Endothelial cell of umbilical vein (primary cell): ENCODE data around the gene CD2AP. TPM values are rescaled to one million over a fixed set of nuclear protein-coding genes. Genes with fewer than 3 reads are reported as not detected.

Experiments used
- BruUV-seq: library from RNA; stranded (reverse); fragments of 400-500 nt; replicated peaks from 2 replicates; lab custom pipeline; 2021; lab: Mats Ljungman, UMichigan
- CTCF ChIA-PET: fragments of 300-600, 350-600 bp; sonication (Branson Sonifier 250); formaldehyde crosslinking; loops from one replicate; lab custom pipeline; 2021; ENCODE audit warnings: antibody characterized with exemption, inconsistent platforms; lab: Charles Lee
- POLR2A ChIA-PET: fragments of 300-600, 350-600 bp; sonication (Branson Sonifier 250); formaldehyde crosslinking; loops from one replicate; lab custom pipeline; 2021; ENCODE audit warnings: antibody characterized with exemption, inconsistent platforms; lab: Charles Lee
- DNase-seq: peaks from one replicate; pipeline ENCODE4 v3.0.0-alpha.2; 2011; ENCODE audit warnings: low read depth, low spot score
- FAIRE-seq: peaks from 2 replicates; lab custom pipeline; 2011; peaks lifted over from hg19 to GRCh38; lab: Jason Lieb, UNC
- H2AFZ ChIP-seq: 2 replicates; pipeline ENCODE4 v1.6.0; 2012; ENCODE audit warnings: low read depth, low read length, control low read depth, inconsistent platforms
- H3K27ac ChIP-seq: 2 replicates; pipeline ENCODE4 v1.5.1; 2011; ENCODE audit warnings: low read depth, mild to moderate bottlenecking, control low read depth, low read length, moderate library complexity; ENCODE audit not compliant: insufficient read depth
- H3K27me3 ChIP-seq, 2 experiments: 2 replicates each; pipeline versions ENCODE4 v1.6.0 to v1.6.1; 2011; ENCODE audit warnings: low read length in 2 of 2, mixed read lengths in 1 of 2; ENCODE audit not compliant: control insufficient read depth in 2 of 2, insufficient read depth in 2 of 2
- H3K36me3 ChIP-seq, 2 experiments: 2 replicates in 1 of 2; 3 replicates in 1 of 2; pipeline ENCODE4 v1.5.1; 2011; ENCODE audit warnings: low read length in 2 of 2, mild to moderate bottlenecking in 1 of 2, moderate library complexity in 1 of 2; ENCODE audit not compliant: control insufficient read depth in 2 of 2, insufficient read depth in 2 of 2; ENCODE audit errors: extremely low read depth in 1 of 2
- H3K4me1 ChIP-seq: 3 replicates; pipeline ENCODE4 v1.5.1; 2011; ENCODE audit warnings: mild to moderate bottlenecking, low read length; ENCODE audit not compliant: control insufficient read depth, insufficient read depth; ENCODE audit errors: extremely low read depth
- H3K4me2 ChIP-seq: 2 replicates; pipeline ENCODE4 v1.6.1; 2011; ENCODE audit warnings: low read length, control low read depth, mixed read lengths; ENCODE audit not compliant: insufficient read depth
- H3K4me3 ChIP-seq, 3 experiments: fragments of 200-600 bp in 1 of 3; sonication (generic), shearing (Covaris generic) in 1 of 3; replicated peaks in 1 of 3; 2 replicates each; pipeline ENCODE4 v1.5.1; 2011 to 2016; ENCODE audit warnings: control low read depth in 3 of 3, low read length in 3 of 3, mild to moderate bottlenecking in 2 of 3, inconsistent platforms in 1 of 3, low read depth in 1 of 3, moderate library complexity in 1 of 3; ENCODE audit not compliant: insufficient read depth in 1 of 3
- H3K79me2 ChIP-seq: 2 replicates; pipeline ENCODE4 v1.6.0; 2012; ENCODE audit warnings: low read length, inconsistent platforms; ENCODE audit not compliant: control insufficient read depth, insufficient read depth
- H3K9ac ChIP-seq: replicated peaks from 2 replicates; pipeline ENCODE3; 2011; ENCODE audit warnings: low read length, control low read depth; ENCODE audit not compliant: insufficient read depth; ENCODE audit errors: extremely low read depth
- H3K9me1 ChIP-seq: replicated peaks from 3 replicates; pipeline ENCODE4 v1.6.0; 2011; ENCODE audit warnings: mild to moderate bottlenecking, low read length; ENCODE audit not compliant: control insufficient read depth, insufficient read depth; ENCODE audit errors: extremely low read depth
- H3K9me3 ChIP-seq: replicated peaks from 2 replicates; pipeline ENCODE4 v1.5.1; 2012; ENCODE audit warnings: low read length, inconsistent platforms; ENCODE audit not compliant: control insufficient read depth, insufficient read depth
- H4K20me1 ChIP-seq: replicated peaks from 2 replicates; pipeline ENCODE3; 2011; ENCODE audit warnings: mild to moderate bottlenecking, low read length; ENCODE audit not compliant: control insufficient read depth, insufficient read depth; ENCODE audit errors: extremely low read depth
- CTCF ChIP-seq, 2 donors: IDR thresholded peaks; 1 replicate in 1 of 2; 2 replicates in 1 of 2; pipeline ENCODE4 v1.5.1; 2011; ENCODE audit warnings: low read length in 2 of 2, mild to moderate bottlenecking in 2 of 2, moderate library complexity in 2 of 2, control low read depth in 1 of 2, inconsistent platforms in 1 of 2, low read depth in 1 of 2; ENCODE audit not compliant: insufficient read depth in 1 of 2; ENCODE audit errors: extremely low read depth in 1 of 2
- EZH2 ChIP-seq: IDR thresholded peaks from 2 replicates; pipeline ENCODE4 v1.6.1; 2012; ENCODE audit warnings: borderline replicate concordance, low read depth, mild to moderate bottlenecking, moderate library complexity, low read length, inconsistent platforms; ENCODE audit not compliant: severe bottlenecking
- FOS ChIP-seq: IDR thresholded peaks from 2 replicates; pipeline ENCODE4 v1.6.1; 2011; ENCODE audit warnings: mild to moderate bottlenecking, low read length, moderate library complexity, borderline replicate concordance; ENCODE audit not compliant: insufficient read depth
- GATA2 ChIP-seq: IDR thresholded peaks from 2 replicates; pipeline ENCODE4 v1.7.0; 2011; ENCODE audit warnings: low read depth, mild to moderate bottlenecking, moderate library complexity, mixed read lengths, low read length; ENCODE audit not compliant: insufficient read length, insufficient read depth
- JUN ChIP-seq: IDR thresholded peaks from 2 replicates; pipeline ENCODE4 v1.6.1; 2011; ENCODE audit warnings: borderline replicate concordance, low read depth; ENCODE audit not compliant: insufficient read length, insufficient read depth
- MAX ChIP-seq: IDR thresholded peaks from 2 replicates; pipeline ENCODE4 v1.6.1; 2011; ENCODE audit not compliant: insufficient read depth, insufficient read length
- MYC ChIP-seq: IDR thresholded peaks from one replicate; pipeline ENCODE4 v1.6.1; 2011; ENCODE audit warnings: mild to moderate bottlenecking, low read depth, low read length
- POLR2A ChIP-seq: IDR thresholded peaks from 2 replicates; pipeline ENCODE4 v1.6.1; 2012; ENCODE audit warnings: low read depth, mild to moderate bottlenecking, control low read depth, low read length
- POLR2AphosphoS5 ChIP-seq: IDR thresholded peaks from 2 replicates; pipeline ENCODE4 v1.6.1; 2012; ENCODE audit warnings: low read depth, mild to moderate bottlenecking, control low read depth, low read length, moderate library complexity; ENCODE audit not compliant: insufficient read depth
- dilution Hi-C: fragments of 300-500 bp; cut with MboI; formaldehyde crosslinking; loops from one replicate; pipeline ENCODE4 v1.15.0; 2019; ENCODE audit warnings: low sequenced_read_pairs; ENCODE audit not compliant: extremely low pct_ligation_motif_present
- intact Hi-C: fragments of 100-400 bp; cut with micrococcal nuclease; formaldehyde crosslinking; loops from one replicate; pipeline ENCODE4 v1.10.0; 2022
- polyA plus RNA-seq, 4 experiments: library from polyadenylated mRNA; depleted of rRNA in 3 of 4; stranded (reverse) in 3 of 4; unstranded in 1 of 4; fragments of >200 nt; gene quantifications; 2 replicates each; pipeline versions ENCODE4 v1.2.1 to v1.2.3, GENCODE V29; 2011 to 2012; ENCODE audit warnings: missing spikeins in 1 of 4
- total RNA-seq: library from RNA; stranded (reverse); gene quantifications from 2 replicates; pipeline ENCODE4 v1.2.3, GENCODE V29; 2021

The CD2AP gene
- total and polyA plus RNA-seq, 2 donors (not counting 3 experiments of a cell fraction or from before 2014, with no cell fraction given), result 4.2 to 39.8 TPM

GRCh38 chr6:47599512-47599911, 121.9 kb downstream of the CD2AP start:
- no peak for TF ChIP-seq EZH2
- TF ChIP-seq FOS, result no peak
- TF ChIP-seq MAX, result no peak
- TF ChIP-seq MYC, result no peak
- TF ChIP-seq GATA2, result no peak
- no peak for TF ChIP-seq JUN
- no peak for TF ChIP-seq POLR2A
- no peak for TF ChIP-seq CTCF (IDR thresholded peaks at IDR 0.05; ENCODE audit: extremely low read depth in 1 of 2, insufficient read depth in 1 of 2, low read depth in 1 of 2, low read length in 2 of 2)
- no peak for TF ChIP-seq POLR2AphosphoS5
- intact Hi-C loops, result no loop called here
- H3K4me2 ChIP-seq, result no peak overlapping the region
- dilution Hi-C loops, result no loop called here
- ChIA-PET POLR2A (no interaction called here), CTCF (interaction anchor here (0.9 to 2.7 kb wide), 3 partner anchors 32 to 188 kb away, joined by 3 to 11 read pairs (median 5); no protein-coding TSS in a partner anchor)
- DNase-seq, result no peak
- no peaks in the 10 kb centered on the region for H3K27me3 ChIP-seq
- no peaks in the 10 kb centered on the region for H3K9me3 ChIP-seq
- FAIRE-seq, result no peak
- no peak overlapping the region for H3K4me3 ChIP-seq
- H3K36me3 ChIP-seq, result peaks cover 4 to 6% of the 10 kb centered on the region in 2 experiments
- no peaks in the 10 kb centered on the region for H3K79me2 ChIP-seq
- H3K9me1 ChIP-seq, result no peaks in the 10 kb centered on the region
- BruUV-seq, result no TSS peak
- H3K4me1 ChIP-seq, result no peaks in the 10 kb centered on the region
- no peak overlapping the region for H2AFZ ChIP-seq
- no peak overlapping the region for H3K9ac ChIP-seq
- no peaks in the 10 kb centered on the region for H4K20me1 ChIP-seq
- no peak overlapping the region for H3K27ac ChIP-seq
